Omental fat pad (tissue), 4 donors: Measurements from ENCODE around the gene ASIC4. TPM values are rescaled to one million over a fixed set of nuclear protein-coding genes. Genes with fewer than 3 reads are reported as not detected.

Experiments used
- ATAC-seq: fragments of 150-250 bp; one replicate; pipeline ENCODE4 v1.9.1; 2016; ENCODE audit warnings: mild to moderate bottlenecking, moderate library complexity; ENCODE audit not compliant: low FRiP score
- DNase-seq: peaks from one replicate; pipeline ENCODE4 v3.0.0-alpha.2; 2019; ENCODE audit warnings: low spot score
- CTCF ChIP-seq, 3 donors: fragments of 450-650 bp; IDR thresholded peaks; one replicate each; pipeline ENCODE4 v1.5.1; 2016 to 2017; ENCODE audit warnings: antibody characterized with exemption in 3 of 3, mild to moderate bottlenecking in 3 of 3, moderate library complexity in 2 of 3
- total RNA-seq, 4 donors: library from RNA; depleted of rRNA; stranded (reverse); fragments of >200 nt; gene quantifications; one replicate each; pipeline ENCODE4 v1.1.0, GENCODE V29; 2016

Gene ASIC4
- total RNA-seq, 4 donors from 2014 or later = 0.12 to 0.19 TPM; not detected in 2

- ATAC-seq = peak; percentile 52
- TF ChIP-seq CTCF (IDR thresholded peaks at IDR 0.05) = no peak
- no peak for DNase-seq
These were observed 57.3 kb downstream of the ASIC4 start, which contains the start of gene OBSL1 for GRCh38 chr2:219571311-219572236. Gene OBSL1 (minus strand): TSS chr2:219571539. CDS start chr2:219571232, 307 bp downstream.

GRCh38 chr2:219572237-219573001 lies 58.1 kb downstream of the ASIC4 start, which contains the start of gene INHA:
Gene INHA (plus strand): TSS chr2:219572310. CDS start chr2:219572375, 65 bp downstream.
- ATAC-seq = no peak
- no peak for DNase-seq
- TF ChIP-seq CTCF (IDR thresholded peaks at IDR 0.05) = no peak

GRCh38 chr2:219573166-219573565 lies 58.9 kb downstream of the ASIC4 start:
- ATAC-seq (no peak), DNase-seq (no peak)
- no peak for TF ChIP-seq CTCF (IDR thresholded peaks at IDR 0.05)

- no peak for TF ChIP-seq CTCF (IDR thresholded peaks at IDR 0.05)
- ATAC-seq = no peak
- DNase-seq = no peak
These were observed 60.4 kb downstream of the ASIC4 start for GRCh38 chr2:219574484-219575311.

GRCh38 chr2:219575566-219576504 lies 61.6 kb downstream of the ASIC4 start:
- TF ChIP-seq CTCF (IDR thresholded peaks at IDR 0.05) = no peak
- DNase-seq (no peak), ATAC-seq (no peak)
